Stimulated activated CD8-positive, alpha-beta memory T cell treated with anti-CD3 and anti-CD28 coated beads, Interleukin-4, amount 100 ng/mL, for 48 hours (primary cell): ENCODE results near the gene ADGRG2.

Source experiments
- DNase-seq: peaks from one replicate; pipeline ENCODE4 v3.0.0-alpha.2; 2020

Gene ADGRG2

GRCh38 chrX:18946611-18947010 is 175.7 kb downstream of the ADGRG2 start:
- DNase-seq: no peak

- no peak for DNase-seq
Observed at GRCh38 chrX:18946157-18946556, 176.1 kb downstream of the ADGRG2 start.

GRCh38 chrX:18945483-18945882 is 176.8 kb downstream of the ADGRG2 start:
- no peak for DNase-seq

GRCh38 chrX:18944482-18944881 is 177.8 kb downstream of the ADGRG2 start:
- DNase-seq: no peak

GRCh38 chrX:18941896-18942295 is 180.4 kb downstream of the ADGRG2 start:
- no peak for DNase-seq
